NCI-H1048 (cell line): ENCODE data around the gene SMG6.
"Not testable (repeated sequence)": the region's sequence is repeated elsewhere in the genome, so short reads cannot be mapped to it uniquely, and the experiment has no call there.

ENCODE experiments used
- DNase-seq: peaks from one replicate; lab custom pipeline; 2025; lab: John Stamatoyannopoulos, UW

SMG6 gene

DNA sequence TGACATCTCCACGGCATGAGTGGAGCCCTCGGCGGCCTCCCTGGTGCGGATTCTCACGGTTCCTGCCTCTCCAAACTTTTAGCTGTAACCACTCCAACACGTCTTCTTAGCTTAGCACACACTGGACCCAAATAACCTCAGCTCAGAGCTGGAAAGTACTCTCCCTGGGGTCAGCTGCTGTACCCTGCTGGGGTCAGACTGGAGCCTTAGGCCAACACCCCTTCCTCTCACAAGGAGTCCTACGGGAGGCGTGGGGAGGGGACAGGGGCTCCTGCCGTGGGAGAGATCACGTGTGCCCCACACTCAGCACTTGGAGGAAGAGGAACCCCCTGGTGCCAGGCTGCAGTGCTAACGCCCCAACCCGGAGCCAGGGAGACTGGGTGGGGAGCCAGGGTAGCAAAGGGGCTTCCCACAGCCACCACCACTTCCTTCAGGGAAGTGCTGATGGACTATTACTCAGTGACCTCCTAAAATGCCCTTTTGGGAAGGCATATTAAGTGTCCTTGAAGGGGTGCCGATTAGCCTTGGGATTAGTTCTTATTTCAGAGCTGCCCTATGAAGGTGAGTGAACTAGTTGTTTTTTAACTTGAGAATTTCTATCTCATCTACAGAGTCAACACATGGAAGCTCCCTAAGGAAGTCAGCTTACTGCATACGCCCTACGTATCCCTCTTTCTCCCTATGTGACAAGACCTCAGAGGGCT, 124.6 kb downstream of the SMG6 start:
- DNase-seq = no peak

DNA sequence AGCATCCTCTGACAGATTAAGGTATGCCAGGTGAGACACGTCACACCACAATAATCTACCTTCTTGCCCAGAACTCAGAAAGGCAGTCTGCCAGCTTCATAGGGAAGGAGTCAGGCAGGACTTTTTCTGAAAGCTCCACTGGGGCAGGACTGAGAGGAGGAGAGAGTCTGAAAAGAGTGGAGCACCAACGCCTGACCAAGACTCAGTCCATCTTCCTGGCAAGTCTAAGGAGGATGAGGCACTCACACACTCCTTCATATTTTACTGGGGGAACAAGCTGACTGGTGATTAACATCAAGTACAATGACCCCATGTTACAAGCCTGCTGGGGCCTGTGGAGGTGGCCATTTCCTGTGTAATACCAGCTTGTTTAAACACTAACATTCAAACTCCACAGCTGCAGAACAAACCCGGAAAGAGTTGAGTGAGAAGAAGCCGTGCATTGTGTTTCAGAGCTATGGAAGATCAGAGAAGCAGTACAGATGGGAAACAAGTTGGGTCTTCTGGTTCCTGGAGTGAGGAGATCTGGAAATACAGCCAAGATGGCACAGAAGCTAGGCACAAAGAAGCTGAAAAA, 126.3 kb downstream of the SMG6 start:
- DNase-seq = no peak

DNA sequence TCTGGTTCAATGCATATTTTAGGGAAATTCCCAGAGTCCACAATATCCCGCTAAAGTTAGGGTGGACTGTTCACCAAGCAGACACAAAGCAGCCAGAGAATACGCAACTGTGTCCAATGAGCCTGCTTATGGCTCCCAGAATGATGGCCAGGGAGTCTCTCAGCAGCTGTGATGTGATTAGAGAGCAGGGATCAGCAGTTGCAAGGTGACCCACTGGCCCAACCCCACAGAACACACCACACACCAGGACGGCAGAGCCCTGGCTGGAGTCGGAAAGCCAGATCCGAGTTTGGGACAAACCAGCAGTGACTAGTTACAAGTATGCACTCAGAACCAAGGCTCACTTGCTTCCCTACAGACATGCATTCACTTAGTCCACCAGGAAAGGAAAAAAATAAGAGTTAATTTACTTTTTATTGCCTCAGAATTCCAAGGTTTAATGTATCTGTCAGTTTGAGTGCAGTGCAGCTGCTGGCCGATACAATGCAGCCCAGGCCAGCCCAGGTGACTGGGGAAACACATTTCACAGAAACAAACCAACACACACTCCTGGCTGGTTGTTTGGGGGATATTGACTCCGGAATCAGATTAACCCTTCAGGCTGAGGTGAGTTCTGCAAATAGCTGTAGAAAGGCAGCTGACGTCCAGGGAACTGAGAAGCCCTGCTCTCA, 127.0 kb downstream of the SMG6 start:
- DNase-seq = no peak

DNA sequence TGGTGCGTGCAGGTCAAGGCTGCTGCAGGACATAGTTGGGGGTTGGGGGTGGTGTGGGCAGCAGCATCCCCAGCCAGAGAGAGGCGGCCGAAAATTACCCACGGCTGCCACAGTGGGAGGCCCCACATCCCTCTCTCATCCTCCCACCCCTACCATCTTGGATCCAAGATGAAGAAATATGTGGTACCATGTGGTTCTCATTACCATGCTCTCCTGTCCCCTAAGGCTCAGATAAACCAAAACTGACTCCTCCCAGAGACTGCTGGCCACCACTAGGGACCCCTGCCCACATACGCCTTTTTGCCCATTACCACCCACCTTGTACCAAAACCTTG, 128.3 kb downstream of the SMG6 start:
- no peak for DNase-seq

DNA sequence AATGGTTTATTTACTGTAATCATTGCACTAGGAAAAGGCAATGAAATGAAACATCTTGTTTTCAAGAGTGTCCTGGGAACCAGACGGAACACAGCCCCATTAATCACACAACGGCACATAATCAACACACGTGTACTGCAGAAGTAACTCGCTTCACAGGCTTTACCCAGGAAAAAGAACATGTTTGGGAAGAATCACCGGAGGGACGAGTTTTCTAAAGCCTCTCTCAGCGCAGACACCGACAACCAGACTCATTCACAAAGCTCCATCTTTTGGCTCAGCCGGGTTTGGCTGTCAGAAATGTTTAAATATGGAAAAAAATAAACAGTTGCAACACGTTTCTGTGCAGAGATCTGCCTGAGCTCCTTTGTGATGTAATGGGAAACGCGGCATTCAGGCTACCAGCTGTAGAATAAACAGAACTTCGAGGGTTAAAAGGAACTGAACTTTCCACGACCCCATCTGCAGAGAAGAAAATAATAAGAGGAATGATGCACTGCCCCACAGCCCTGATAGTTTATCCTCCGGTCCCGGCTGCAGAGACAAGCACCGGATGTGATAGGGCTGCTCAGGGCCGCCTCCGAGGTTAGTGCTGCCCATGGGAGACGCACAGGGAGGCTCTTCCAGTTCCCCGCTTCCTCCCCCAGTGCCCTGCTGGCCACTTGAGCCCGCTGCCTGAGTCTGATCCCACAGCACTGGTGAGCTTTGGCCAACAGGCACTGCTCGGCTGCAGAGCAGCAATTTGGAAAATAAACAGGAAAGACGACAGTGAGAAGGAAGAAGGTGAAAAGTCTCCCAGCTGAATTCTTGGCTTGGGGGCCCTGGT, 128.9 kb downstream of the SMG6 start:
- DNase-seq = no peak

DNA sequence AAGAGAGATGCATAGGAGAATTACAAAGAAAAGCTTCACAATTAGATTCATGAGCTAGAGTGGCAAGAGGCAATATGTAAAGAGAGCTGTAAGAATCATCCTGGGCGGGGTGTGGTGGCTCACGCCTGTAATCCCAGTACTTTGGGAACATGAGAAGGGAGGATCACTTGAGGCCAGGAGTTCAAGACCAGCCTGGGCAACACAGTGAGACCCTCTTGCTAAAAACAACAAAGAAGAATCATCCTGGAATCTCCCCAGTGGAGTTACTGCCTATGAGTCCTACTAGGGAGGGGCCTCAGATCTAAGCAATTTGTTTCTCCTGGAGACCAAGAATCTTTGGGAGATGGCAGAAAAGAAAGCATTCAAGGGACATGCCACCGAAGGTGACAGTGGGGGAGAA, 129.6 kb downstream of the SMG6 start:
- no peak for DNase-seq

DNA sequence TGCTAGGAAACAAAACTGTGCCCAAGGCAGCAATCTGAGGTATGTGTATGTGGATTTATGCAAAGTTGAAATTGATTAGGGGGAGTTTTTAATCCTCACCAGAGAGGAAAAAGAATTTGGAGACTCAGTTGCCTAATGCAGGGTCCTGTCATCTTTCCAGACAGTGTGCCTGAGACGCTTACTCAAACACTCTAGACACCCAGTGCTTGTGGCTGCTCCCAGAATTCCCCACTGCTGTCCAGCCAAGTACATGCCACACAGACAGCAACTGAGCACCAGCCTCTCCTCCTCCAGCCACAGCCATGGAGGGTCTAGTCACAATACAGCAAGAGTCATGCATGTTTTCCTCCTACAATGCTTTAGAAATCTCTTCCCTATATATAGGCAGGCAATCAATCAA, 130.6 kb downstream of the SMG6 start:
- no peak for DNase-seq

DNA sequence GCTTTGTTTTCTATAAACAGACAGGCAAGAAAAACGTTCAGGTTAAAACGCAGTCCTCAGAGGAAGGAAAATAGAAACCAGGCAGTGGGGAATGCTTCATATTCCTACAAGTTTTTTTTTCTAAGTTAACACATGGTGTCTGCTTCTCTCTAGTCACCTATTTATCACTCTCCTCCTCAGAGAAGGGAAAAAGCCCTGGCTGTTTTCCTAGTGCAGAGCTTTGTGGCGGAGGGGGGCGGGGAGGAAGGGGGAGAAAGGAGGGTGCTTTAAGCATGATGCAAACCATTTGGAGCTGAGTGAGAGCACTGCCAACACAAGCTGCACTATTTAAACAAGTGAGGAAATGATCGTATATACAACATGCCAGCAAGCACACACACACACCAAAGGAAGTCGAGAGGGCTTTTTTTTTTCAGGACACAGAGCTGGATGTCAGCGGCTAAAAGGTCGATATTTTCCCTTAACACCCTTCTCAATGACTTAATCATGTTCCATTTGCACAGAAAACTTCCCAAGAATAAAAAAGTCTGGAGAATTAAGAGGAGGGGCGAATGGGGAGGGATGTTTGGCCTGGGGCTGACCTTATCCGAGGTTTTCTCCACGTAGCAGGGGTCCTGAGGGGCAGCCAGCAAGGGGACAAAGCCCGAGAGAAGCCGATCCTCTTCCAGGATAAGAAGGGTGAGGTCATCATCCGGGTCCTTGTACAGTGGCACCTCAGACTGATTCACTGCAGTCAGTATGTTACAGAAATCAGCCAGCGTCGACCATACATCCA, 131.3 kb downstream of the SMG6 start:
- DNase-seq = no peak

DNA sequence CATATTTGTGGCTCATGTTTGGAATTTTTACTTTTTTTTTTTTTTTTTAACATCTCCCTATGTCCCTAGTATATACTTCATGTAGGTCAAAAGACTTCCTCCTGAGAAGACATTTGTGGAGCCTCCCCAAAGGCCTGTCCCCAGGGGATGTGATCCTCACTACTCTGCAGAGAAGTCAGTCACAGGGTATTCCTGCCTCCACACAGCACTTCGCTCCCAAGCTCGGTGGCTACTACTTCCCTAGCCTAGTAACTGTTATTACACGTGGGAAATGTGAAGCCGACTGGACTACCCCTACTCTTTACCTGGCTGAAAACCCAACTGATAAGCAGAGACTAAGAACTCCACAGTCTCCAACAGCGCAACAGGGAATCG, 131.9 kb downstream of the SMG6 start:
- DNase-seq = no peak

DNA sequence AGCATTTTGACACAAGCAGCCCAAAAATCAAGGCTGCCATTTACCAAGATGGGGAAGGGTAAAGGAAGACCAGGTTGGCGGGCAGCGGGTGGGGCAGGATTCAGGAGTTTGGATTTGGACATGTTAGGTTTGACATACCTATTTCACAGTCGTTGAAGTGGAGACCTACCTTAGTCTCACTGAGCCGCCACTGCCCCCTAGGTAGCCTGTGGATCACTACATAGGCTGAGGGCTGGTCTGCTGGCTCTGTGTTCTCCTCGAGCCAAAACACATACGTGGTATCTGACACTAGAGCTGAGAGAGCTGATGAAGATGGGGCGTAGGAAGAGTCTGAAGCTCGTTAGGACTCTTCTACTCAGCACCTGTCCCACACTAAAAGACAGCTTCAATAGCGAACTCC, 133.6 kb downstream of the SMG6 start:
- DNase-seq = no peak

DNA sequence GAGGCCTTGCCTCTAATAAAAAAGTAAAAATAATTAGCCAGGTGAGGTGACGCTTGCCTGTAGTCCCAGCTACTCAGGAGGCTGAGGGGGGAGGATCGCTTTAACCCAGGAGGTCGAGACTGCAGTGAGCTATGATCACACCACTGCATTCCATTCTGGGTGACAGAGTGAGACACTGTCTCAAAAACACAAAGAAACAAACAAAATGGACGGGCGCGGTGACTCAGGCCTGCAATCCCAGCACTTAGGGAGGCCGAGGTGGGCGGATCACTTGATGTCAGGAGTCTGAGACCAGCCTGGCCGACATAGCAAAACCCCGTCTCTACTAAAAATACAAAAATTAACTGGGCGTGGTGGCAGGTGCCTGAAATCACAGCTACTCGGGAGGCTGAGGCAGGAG, 137.9 kb downstream of the SMG6 start:
- DNase-seq = not testable (repeated sequence)

DNA sequence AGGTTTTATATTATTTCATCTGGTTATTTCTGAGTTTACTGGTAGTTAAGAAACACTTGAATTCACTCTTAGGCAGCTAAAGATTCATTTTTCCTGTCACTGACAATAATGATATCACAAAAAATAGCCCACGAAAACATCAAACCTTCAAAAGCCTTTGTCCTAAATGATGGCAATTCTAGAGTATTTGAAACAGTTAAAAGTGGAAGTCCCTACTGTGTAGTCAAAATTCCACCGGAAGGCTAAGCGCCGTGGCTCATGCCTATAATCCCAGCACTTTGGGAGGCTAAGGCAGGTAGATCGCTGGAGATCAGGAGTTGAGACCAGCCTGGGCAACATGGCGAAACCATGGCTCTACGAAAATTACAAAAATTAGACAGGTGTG, 145.2 kb downstream of the SMG6 start:
- no peak for DNase-seq

DNA sequence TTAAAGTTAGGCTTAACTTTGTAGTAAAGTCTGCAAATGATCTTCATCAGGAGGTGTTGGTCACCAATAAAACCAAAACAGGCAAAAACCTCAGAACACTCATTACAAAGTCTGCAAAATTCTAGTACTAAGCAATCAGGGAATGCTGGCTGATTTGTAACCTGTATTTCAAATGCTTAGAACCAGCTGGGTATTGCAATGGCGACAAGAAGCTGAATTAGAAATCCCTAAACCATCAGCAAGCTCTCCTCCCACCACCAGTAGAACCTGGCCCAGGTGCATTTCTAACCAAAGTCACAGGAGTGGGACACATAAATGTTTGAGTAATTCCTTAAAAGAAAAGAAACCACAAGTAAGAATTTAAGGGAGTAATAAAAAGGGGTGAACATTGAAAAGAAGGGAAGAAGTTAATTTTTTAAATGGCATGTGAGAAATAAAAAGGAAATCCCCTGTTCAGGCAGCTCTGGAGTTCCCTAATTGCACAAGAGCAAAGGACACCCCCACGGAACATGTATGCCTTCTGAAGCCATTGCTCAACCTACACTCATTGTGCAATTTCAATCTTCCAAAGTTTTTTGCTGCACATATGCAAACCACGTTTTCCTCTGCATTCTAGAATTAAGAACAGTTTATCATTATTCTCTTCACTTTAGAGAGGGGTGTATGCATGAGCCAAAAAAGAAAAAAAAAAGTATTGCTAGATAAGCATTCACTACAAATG, 145.8 kb downstream of the SMG6 start:
- DNase-seq = no peak

DNA sequence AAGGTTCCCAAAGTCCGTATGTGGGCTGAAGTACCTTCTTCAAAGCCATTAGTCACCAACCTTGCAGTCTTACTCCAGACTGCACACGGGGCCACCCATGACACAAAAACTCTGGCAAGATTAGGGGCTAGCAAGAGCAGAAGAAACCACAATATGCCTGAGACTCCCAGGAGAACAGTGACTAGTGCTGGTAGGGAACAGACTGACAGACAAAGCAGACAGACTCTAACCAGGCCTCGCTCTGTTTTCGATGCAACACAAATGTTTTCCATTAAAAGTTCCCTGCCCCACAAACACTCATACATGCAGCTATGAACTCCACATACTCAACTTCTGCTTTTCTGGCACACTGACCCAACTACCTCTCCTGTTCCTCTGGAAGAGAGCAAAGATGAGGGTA, 146.5 kb downstream of the SMG6 start:
- no peak for DNase-seq

DNA sequence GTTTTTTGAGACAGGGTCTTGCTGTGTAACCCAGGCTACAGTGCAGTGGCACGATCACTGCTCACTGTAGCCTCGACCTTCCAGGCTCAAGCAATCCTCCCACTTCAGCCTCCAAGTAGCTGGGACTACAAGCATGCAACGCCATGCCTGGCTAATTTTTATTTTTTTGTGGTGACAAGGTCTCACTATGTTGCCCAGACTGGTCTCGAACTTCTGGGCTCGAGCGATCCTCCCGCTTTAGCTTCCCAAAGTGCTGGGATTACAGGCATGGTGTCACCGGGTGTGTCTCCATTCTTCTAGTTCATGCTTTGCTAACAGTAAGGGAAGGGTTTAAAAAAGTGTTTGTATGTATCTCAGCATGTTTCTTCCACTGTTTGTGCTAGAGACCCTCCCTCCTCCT, 146.9 kb downstream of the SMG6 start:
- no peak for DNase-seq

DNA sequence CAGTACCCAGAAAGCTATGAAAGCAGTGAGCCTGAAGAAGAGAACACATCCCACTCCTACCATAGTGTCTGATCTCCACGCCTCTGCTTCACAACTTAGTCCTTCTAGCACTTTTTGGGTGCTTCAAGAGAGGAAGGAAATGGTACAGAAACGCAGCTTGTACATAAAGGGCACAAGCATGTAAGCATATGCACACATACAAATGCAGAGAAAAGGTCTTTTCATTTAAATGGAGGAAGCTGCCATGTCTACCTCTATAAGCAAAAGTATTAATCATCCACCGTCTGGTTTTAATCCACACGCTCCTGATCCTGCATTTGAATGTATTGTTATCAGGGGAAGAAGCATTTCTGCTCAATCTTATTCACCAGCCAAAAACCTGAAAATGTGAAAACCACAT, 148.0 kb downstream of the SMG6 start:
- no peak for DNase-seq

DNA sequence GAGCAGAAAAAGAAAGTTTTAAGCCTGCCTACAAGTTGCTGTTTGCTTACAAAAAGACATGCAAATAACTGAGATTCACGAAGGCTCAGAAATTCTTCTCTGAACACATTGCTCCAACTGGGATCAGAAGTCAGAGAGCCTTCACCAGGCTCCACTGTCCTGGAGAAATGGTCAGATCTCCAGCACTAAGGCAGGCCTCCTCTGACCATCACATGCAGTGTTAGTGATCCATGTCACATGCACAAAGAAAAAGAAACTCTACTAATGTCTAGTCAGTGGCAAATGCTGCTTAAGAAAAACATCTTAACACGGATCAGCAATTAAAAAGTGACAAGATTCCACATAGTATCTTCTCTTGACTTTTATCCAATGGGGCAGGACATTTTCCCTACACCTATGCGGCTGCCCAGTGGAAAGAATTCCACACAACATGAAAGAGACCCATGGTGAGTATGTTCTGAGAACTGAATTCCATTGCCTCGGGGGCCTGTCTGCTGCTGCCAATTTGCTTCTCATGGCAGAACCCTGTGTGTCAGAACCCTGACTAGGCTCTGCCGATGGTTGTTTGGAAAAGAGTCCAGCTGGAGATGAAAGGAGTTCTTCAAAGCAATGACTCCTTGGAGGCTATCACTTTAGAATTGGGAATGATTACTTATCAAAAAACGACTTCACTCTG, 152.1 kb downstream of the SMG6 start:
- DNase-seq = no peak

DNA sequence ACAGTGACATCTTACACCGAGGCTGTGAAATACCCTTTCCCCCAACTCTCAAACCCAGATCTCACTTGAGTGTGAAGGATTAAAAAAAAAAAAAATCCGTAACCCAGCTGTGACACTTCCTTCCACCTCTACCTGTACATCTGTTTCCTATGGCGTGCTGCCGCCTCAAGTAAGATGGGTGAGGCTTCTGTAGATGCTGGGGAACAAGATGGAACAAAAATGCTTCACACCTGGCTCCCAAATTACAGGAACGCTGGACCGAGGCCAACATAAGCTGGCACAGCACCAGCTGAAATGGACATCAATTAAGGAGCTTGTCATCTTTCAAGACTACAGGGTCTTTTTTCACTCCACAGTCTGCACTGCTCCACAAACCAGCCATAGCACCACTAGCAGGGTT, 152.8 kb downstream of the SMG6 start:
- no peak for DNase-seq

DNA sequence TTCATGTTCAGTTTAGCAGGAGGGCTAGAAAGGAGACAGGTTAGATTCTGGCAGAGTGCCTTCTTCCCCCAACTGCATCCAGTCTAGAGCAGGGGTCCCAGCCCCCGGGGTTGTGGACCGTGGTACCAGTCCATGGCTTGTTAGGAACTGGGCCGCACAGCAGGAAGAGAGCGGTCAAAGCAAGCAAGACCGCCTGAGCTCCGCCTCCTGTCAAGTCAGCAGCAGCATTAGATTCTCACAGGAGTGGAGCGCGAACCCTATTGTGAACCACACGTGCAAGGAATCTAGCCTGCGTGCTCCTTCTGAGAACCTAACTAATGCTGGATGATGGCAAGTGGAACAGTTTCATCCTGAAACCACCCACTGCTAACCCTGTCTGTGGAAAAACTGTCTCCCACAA, 153.7 kb downstream of the SMG6 start:
- DNase-seq = no peak

DNA sequence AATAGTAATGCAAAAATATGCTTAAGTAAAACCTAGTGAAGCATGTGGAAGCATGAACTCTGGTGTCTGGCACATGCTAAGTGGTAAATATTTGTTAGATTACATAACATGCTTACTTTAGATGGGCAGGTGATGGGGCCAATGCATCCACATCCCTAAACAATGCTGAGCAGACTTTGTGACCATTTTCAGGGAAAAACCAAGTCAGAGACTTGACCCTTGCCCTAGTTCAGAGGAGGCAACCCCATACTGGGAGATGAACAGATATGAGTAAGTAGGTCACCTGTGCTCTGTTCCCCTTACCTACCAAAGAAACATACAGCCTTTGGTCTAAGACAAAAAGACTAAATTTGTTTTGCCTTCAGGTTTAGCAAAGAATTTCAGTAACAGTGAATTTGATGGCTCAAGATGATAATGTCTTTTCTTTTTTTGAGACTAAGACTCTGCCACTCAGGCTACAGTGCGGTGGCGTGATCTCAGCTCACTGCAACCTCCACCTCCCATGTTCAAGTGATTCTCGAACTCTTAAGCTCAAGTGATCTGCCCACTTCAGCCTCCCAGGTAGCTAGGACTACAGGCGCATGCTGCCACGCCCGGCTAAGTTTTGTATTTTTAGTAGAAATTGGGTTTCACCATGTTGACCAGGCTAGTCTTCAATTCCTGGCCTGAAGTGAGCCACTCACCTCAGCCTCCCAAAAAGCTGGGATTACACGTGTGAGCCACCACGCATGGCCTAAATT, 157.3 kb downstream of the SMG6 start:
- DNase-seq = no peak
